GM12878 (cell line): ENCODE data around the gene POFUT2. TPM values are rescaled to one million over a fixed set of nuclear protein-coding genes. Genes with fewer than 3 reads are reported as not detected.

ENCODE experiments used
- ATAC-seq: fragments of 200-7000 bp; cut with Tn5 transposase; 3 replicates; pipeline ENCODE4 v1.9.1; 2020; ENCODE audit warnings: mild to moderate bottlenecking, moderate library complexity
- BruUV-seq: library from RNA; stranded (reverse); fragments of 400-500 nt; replicated peaks from 2 replicates; lab custom pipeline; 2021; lab: Mats Ljungman, UMichigan
- CTCF ChIA-PET: fragments of 300-600 bp; sonication (Branson Sonifier 250); formaldehyde crosslinking; extraction: SDS; loops from one replicate; lab custom pipeline; 2021; ENCODE audit warnings: inconsistent platforms; lab: Yijun Ruan, JAX
- POLR2A ChIA-PET: fragments of 350-600 bp; formaldehyde crosslinking; extraction: SDS; loops from one replicate; lab custom pipeline; 2021; ENCODE audit warnings: inconsistent platforms; lab: Charles Lee
- RAD21 ChIA-PET: fragments of 300-600 bp; sonication (Branson Sonifier 250); formaldehyde crosslinking; loops from one replicate; lab custom pipeline; 2023; ENCODE audit warnings: antibody characterized with exemption; ENCODE audit not compliant: unreplicated experiment; lab: Charles Lee
- SMC1A ChIA-PET: fragments of 300-600 bp; sonication (Branson Sonifier 250); formaldehyde crosslinking; loops from one replicate; lab custom pipeline; 2023; ENCODE audit not compliant: unreplicated experiment, uncharacterized antibody; lab: Charles Lee
- DNase-seq: peaks from one replicate; pipeline ENCODE4 v3.0.0-alpha.2; 2011; ENCODE audit warnings: low read depth, low spot score
- FAIRE-seq: peaks from 3 replicates; lab custom pipeline; 2011; peaks lifted over from hg19 to GRCh38; lab: Jason Lieb, UNC
- H2AFZ ChIP-seq: 2 replicates; pipeline ENCODE4 v1.6.0; 2011; ENCODE audit warnings: low read depth, low read length, control low read depth; ENCODE audit not compliant: control insufficient read depth
- H3K27ac ChIP-seq: 2 replicates; pipeline ENCODE4 v1.5.1; 2011; ENCODE audit warnings: control low read depth; ENCODE audit not compliant: control insufficient read depth, insufficient read depth
- H3K27me3 ChIP-seq, 2 experiments: replicated peaks in 1 of 2; 2 replicates each; pipeline versions ENCODE4 v1.6.0 to v1.6.1; 2011; ENCODE audit warnings: low read length in 1 of 2; ENCODE audit not compliant: control insufficient read depth in 2 of 2, insufficient read depth in 2 of 2
- H3K36me3 ChIP-seq, 2 experiments: 2 replicates each; pipeline ENCODE4 v1.5.1; 2011; ENCODE audit warnings: low read length in 1 of 2; ENCODE audit not compliant: control insufficient read depth in 2 of 2, insufficient read depth in 2 of 2
- H3K4me1 ChIP-seq: 2 replicates; pipeline ENCODE4 v1.6.1; 2011; ENCODE audit warnings: mild to moderate bottlenecking, low read length, moderate library complexity, mixed read lengths; ENCODE audit not compliant: control insufficient read depth, insufficient read depth
- H3K4me2 ChIP-seq: 2 replicates; pipeline ENCODE4 v1.6.0; 2011; ENCODE audit warnings: control low read depth; ENCODE audit not compliant: control insufficient read depth, insufficient read depth
- H3K4me3 ChIP-seq: fragments of 200-600 bp; sonication (generic); 2 replicates; pipeline ENCODE4 v1.5.1; 2016
- H3K79me2 ChIP-seq: 2 replicates; pipeline ENCODE4 v1.6.0; 2011; ENCODE audit warnings: low read length; ENCODE audit not compliant: control insufficient read depth, insufficient read depth
- H3K9ac ChIP-seq: 2 replicates; pipeline ENCODE4 v1.8.0; 2011; ENCODE audit warnings: low read length, control low read depth, mixed read lengths; ENCODE audit not compliant: control insufficient read depth, insufficient read depth
- H3K9me3 ChIP-seq: replicated peaks from 3 replicates; pipeline ENCODE4 v1.5.1; 2011; ENCODE audit warnings: mild to moderate bottlenecking, low read length; ENCODE audit not compliant: control insufficient read depth, insufficient read depth
- H4K20me1 ChIP-seq: 2 replicates; pipeline ENCODE4 v1.6.0; 2011; ENCODE audit not compliant: control insufficient read depth, insufficient read depth
- MEF2A ChIP-seq: IDR thresholded peaks from 2 replicates; pipeline ENCODE4 v1.6.1; 2011; ENCODE audit warnings: low read depth, mild to moderate bottlenecking, low read length, moderate library complexity; ENCODE audit not compliant: insufficient read depth
- MXI1 ChIP-seq: fragments of 150-350 bp; IDR thresholded peaks from 2 replicates; pipeline ENCODE4 v1.6.1; 2011; ENCODE audit warnings: low read depth, mild to moderate bottlenecking, inconsistent platforms, low read length, improper control_type of control experiment
- NR2C2 ChIP-seq: IDR thresholded peaks from 2 replicates; pipeline ENCODE4 v1.6.1; 2011; ENCODE audit warnings: borderline replicate concordance, low read depth; ENCODE audit not compliant: control insufficient read depth, insufficient read length
- POU2F2 ChIP-seq: IDR thresholded peaks from 3 replicates; pipeline ENCODE4 v1.6.1; 2011; ENCODE audit warnings: low read depth, mild to moderate bottlenecking, low read length, borderline replicate concordance
- SMAD5 ChIP-seq: IDR thresholded peaks from 2 replicates; pipeline ENCODE4 v1.6.1; 2016; ENCODE audit warnings: antibody characterized with exemption, low read depth
- TCF7 ChIP-seq: IDR thresholded peaks from 2 replicates; pipeline ENCODE4 v1.6.1; 2014; ENCODE audit warnings: antibody characterized with exemption, borderline replicate concordance
- WGBS: methylation state at CpG from one replicate; pipeline ENCODE4 v1.1.6; 2016; ENCODE audit warnings: low lambda C conversion rate; ENCODE audit not compliant: insufficient replicate concordance, insufficient coverage; ENCODE audit errors: missing lambda C conversion rate; 5-methylcytosine and 5-hydroxymethylcytosine counted together
- in situ Hi-C: fragments of 300-500 bp; cut with MboI; formaldehyde crosslinking; loops from 9 replicates; pipeline ENCODE4 v1.14.3; 2018; ENCODE audit warnings: mixed read lengths
- intact Hi-C: fragments of 100-400 bp; cut with micrococcal nuclease; formaldehyde crosslinking; loops from one replicate; pipeline ENCODE4 v1.14.2; 2022; ENCODE audit not compliant: unreplicated experiment
- polyA plus RNA-seq, 11 experiments: library from polyadenylated mRNA; depleted of rRNA in 4 of 11; unstranded in 6 of 11; stranded (reverse) in 5 of 11; fragments of >200 nt; fragmentation: Nextera tagmentation in 4 of 11; fragmentation: Illumina TruSeq in 1 of 11; extraction: Ambion mirVana in 4 of 11; extraction: Trizol in 1 of 11; gene quantifications; 1 replicate in 1 of 11; 2 replicates in 10 of 11; pipeline versions ENCODE4 v1.2.1 to v1.2.3, GENCODE V29; 2011 to 2016; ENCODE audit warnings: inconsistent platforms in 2 of 11, missing spikeins in 2 of 11, low read depth in 1 of 11
- total RNA-seq, 4 experiments: library from RNA; depleted of rRNA in 3 of 4; stranded (reverse); fragments of >200 nt in 3 of 4; fragmentation: Illumina TruSeq in 1 of 4; extraction: Trizol in 1 of 4; gene quantifications; 2 replicates each; pipeline versions ENCODE4 v1.2.1 to v1.2.3, GENCODE V29; 2013 to 2021
- TF ChIP-seq, protein P1 (sequence below): fragments of 450-650 bp; IDR thresholded peaks from 2 replicates; pipeline ENCODE4 v1.6.1; 2017; ENCODE audit warnings: borderline replicate concordance
- TF ChIP-seq, protein P2 (sequence below): fragments of 450-650 bp; formaldehyde crosslinking; IDR thresholded peaks from 2 replicates; pipeline ENCODE4 v1.4.0; 2022; ENCODE audit warnings: mild to moderate bottlenecking, moderate library complexity

Gene POFUT2
- total and polyA plus RNA-seq, 10 of the 15 experiments (the other 5 are each of a cell fraction or from before 2014, with no cell fraction given), result 1.2 to 15.1 (median 6.8) TPM

DNA sequence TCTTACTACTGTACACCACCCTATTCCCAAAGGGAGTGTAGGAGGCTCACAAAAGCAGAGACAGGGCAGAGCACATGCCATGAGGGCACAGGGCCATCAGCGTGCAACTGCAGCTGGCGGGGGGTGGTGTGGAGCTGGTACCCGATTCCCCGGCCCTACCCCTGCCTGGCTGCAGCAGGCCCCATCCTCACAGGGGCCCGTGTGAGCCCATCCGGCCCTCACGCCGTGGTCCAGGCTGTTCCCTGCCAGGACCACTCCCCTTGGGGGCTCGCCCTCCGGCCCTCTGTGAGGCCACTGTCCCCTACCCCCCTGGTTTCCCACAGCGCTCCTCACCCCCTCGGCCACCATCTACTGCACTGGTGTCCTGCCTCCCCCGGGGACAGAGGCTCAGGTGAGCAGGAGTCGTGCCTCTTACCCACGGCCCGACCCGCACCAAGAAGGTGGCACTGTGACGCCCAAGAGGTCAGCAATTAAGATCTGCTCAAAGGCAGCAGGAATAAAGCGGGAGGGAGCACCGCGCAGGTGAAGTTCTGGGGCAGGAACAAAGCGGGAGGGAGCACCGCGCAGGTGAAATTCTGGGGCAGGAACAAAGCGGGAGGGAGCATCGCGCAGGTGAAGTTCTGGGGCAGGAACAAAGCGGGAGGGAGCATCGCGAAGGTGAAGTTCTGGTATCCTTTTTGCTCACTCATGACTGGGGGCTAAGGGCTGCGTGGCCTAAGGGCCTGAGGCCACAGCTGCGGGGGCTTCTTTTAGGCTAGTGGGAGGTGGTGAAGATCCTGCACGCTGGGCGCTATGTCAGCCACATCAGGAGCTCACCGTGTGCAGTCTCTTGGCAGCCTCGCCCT lies 3.9 kb downstream of the POFUT2 start:
- no peak overlapping the region for H2AFZ ChIP-seq
- peaks cover 3 to 6% of the 10 kb centered on the region in 2 experiments; a peak in 3 of 4 replicates for H3K36me3 ChIP-seq
- FAIRE-seq (no peak), DNase-seq (no peak), ATAC-seq (no peak)
- ChIA-PET CTCF (interaction anchor here (2.2 to 8.2 kb wide), 2 partner anchors 9 to 144 kb away, joined by 6 to 87 read pairs; no protein-coding TSS in a partner anchor), SMC1A (interaction anchor here (0.6 kb wide), 1 partner anchor 605 kb away, joined by 3 read pairs; no protein-coding TSS in a partner anchor), POLR2A (no interaction called here), RAD21 (no interaction called here)
- H3K27me3 ChIP-seq, result no peaks in the 10 kb centered on the region
- H4K20me1 ChIP-seq, result no peaks in the 10 kb centered on the region
- no peak overlapping the region for H3K4me2 ChIP-seq
- no peak overlapping the region for H3K27ac ChIP-seq
- 91% methylated on average over 35 of the region's 36 CpGs for WGBS
- no peak overlapping the region for H3K4me3 ChIP-seq
- TF ChIP-seq, protein P1, sequence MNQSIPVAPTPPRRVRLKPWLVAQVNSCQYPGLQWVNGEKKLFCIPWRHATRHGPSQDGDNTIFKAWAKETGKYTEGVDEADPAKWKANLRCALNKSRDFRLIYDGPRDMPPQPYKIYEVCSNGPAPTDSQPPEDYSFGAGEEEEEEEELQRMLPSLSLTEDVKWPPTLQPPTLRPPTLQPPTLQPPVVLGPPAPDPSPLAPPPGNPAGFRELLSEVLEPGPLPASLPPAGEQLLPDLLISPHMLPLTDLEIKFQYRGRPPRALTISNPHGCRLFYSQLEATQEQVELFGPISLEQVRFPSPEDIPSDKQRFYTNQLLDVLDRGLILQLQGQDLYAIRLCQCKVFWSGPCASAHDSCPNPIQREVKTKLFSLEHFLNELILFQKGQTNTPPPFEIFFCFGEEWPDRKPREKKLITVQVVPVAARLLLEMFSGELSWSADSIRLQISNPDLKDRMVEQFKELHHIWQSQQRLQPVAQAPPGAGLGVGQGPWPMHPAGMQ, result no peak
- TF ChIP-seq MXI1 (no peak), POU2F2 (no peak), NR2C2 (no peak), TCF7 (no peak), SMAD5 (no peak), MEF2A (no peak)
- TF ChIP-seq, protein P2, sequence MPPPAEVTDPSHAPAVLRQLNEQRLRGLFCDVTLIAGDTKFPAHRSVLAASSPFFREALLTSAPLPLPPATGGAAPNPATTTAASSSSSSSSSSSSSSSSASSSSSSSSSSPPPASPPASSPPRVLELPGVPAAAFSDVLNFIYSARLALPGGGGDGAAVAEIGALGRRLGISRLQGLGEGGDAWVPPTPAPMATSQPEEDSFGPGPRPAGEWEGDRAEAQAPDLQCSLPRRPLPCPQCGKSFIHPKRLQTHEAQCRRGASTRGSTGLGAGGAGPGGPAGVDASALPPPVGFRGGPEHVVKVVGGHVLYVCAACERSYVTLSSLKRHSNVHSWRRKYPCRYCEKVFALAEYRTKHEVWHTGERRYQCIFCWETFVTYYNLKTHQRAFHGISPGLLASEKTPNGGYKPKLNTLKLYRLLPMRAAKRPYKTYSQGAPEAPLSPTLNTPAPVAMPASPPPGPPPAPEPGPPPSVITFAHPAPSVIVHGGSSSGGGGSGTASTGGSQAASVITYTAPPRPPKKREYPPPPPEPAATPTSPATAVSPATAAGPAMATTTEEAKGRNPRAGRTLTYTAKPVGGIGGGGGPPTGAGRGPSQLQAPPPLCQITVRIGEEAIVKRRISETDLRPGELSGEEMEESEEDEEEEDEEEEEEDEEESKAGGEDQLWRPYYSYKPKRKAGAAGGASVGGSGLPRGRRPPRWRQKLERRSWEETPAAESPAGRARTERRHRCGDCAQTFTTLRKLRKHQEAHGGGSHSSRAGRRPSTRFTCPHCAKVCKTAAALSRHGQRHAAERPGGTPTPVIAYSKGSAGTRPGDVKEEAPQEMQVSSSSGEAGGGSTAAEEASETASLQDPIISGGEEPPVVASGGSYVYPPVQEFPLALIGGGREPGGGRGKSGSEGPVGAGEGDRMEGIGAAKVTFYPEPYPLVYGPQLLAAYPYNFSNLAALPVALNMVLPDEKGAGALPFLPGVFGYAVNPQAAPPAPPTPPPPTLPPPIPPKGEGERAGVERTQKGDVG (CRISPR knock-in tag), result no peak
- intact Hi-C loops (no loop called here), in situ Hi-C loops (no loop called here)
- no TSS peak for BruUV-seq
- no peak overlapping the region for H3K9ac ChIP-seq
- no peaks in the 10 kb centered on the region for H3K9me3 ChIP-seq
- 0 out of 2 replicates have a peak, but pooled peaks cover 2% of the 10 kb centered on the region for H3K4me1 ChIP-seq
- peaks cover 4% of the 10 kb centered on the region for H3K79me2 ChIP-seq
